ENCODE results near the gene DNM3.

DNA sequence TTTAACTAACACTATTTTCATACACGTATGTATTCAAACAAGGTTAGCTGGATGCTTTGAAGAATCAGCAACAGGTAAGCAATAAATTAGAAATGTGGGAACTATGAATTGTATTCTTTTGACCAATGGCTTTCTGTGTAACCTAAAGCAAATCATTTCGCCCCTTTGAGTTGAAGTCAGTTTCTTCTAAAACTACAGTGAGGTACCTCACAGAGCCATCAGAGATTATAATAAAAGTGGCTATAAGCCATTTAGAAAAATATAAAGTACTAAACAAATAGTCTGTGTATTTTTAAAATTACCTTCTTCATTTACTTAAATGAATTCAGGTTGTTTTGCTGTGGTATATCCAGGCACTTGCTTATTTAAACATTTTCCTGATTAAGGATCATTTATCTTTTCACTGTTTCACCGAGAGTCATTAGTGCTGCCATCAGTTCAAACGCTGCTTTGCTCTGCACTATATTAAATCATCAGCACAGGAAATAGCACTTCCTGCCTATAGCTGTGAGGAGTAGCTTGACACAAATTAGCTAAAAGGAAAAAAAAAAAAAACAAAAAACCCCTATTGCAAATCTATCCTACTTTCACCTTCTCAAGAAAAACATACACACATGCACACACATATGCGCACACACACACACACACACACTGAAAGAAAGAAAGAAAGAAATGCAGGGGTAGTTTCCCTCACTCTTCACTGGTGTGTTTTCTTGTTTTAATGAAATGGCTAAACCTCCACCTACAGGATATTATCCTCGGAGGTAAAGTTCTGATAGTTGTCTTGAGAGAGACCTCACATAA, 539.3 kb downstream of the DNM3 start:
- TF ChIP-seq, protein P1, sequence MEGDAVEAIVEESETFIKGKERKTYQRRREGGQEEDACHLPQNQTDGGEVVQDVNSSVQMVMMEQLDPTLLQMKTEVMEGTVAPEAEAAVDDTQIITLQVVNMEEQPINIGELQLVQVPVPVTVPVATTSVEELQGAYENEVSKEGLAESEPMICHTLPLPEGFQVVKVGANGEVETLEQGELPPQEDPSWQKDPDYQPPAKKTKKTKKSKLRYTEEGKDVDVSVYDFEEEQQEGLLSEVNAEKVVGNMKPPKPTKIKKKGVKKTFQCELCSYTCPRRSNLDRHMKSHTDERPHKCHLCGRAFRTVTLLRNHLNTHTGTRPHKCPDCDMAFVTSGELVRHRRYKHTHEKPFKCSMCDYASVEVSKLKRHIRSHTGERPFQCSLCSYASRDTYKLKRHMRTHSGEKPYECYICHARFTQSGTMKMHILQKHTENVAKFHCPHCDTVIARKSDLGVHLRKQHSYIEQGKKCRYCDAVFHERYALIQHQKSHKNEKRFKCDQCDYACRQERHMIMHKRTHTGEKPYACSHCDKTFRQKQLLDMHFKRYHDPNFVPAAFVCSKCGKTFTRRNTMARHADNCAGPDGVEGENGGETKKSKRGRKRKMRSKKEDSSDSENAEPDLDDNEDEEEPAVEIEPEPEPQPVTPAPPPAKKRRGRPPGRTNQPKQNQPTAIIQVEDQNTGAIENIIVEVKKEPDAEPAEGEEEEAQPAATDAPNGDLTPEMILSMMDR (IDR thresholded peaks at IDR 0.05; ENCODE audit: low read length), result no peak
- no peak for TF ChIP-seq EZH2 (optimal IDR thresholded peaks at IDR 0.05; ENCODE audit: low read depth, low read length)
